HG03097 (cell line): ENCODE results near the gene KRT26.
"Not testable (repeated sequence)": the region's sequence is repeated elsewhere in the genome, so short reads cannot be mapped to it uniquely, and the experiment has no call there.

ENCODE experiments used
- ATAC-seq: cut with Tn5 transposase; IDR thresholded peaks from one replicate; pipeline ENCODE4 v1.9.1; 2021; ENCODE audit not compliant: unreplicated experiment, low FRiP score

Gene KRT26

GRCh38 chr17:40772101-40772500 lies at the start of gene KRT26:
Gene KRT26, minus strand, starts transcription at chr17:40772201. Its CDS starts 88 bp downstream, at chr17:40772113.
- no peak for ATAC-seq

- no peak for ATAC-seq
Observed at GRCh38 chr17:40821536-40821935, 49.5 kb upstream of the KRT26 start.

- ATAC-seq = no peak
Observed at GRCh38 chr17:40820228-40820838, 48.3 kb upstream of the KRT26 start.

GRCh38 chr17:40819528-40820125 lies 47.6 kb upstream of the KRT26 start:
- no peak for ATAC-seq

- peak; percentile 68 for ATAC-seq
Observed at GRCh38 chr17:40818733-40819527, 46.9 kb upstream of the KRT26 start.

GRCh38 chr17:40818343-40818732 lies 46.3 kb upstream of the KRT26 start:
- ATAC-seq = no peak

- no peak for ATAC-seq
Observed at GRCh38 chr17:40817103-40817682, 45.2 kb upstream of the KRT26 start.

GRCh38 chr17:40816569-40816968 lies 44.6 kb upstream of the KRT26 start:
- ATAC-seq = no peak

- no peak for ATAC-seq
Observed at GRCh38 chr17:40815381-40815780, 43.4 kb upstream of the KRT26 start.

GRCh38 chr17:40814657-40815056 lies 42.7 kb upstream of the KRT26 start:
- ATAC-seq = not testable (repeated sequence)

- ATAC-seq = no peak
Observed at GRCh38 chr17:40813804-40814203, 41.8 kb upstream of the KRT26 start.

GRCh38 chr17:40812639-40813038 lies 40.6 kb upstream of the KRT26 start:
- ATAC-seq = no peak

- no peak for ATAC-seq
Observed at GRCh38 chr17:40810494-40810893, 38.5 kb upstream of the KRT26 start.

GRCh38 chr17:40809721-40810421 lies 37.9 kb upstream of the KRT26 start:
- no peak for ATAC-seq

- no peak for ATAC-seq
Observed at GRCh38 chr17:40806131-40806530, 34.1 kb upstream of the KRT26 start.

GRCh38 chr17:40803617-40804082 lies 31.6 kb upstream of the KRT26 start:
- no peak for ATAC-seq

- no peak for ATAC-seq
Observed at GRCh38 chr17:40801157-40801556, 29.2 kb upstream of the KRT26 start.

GRCh38 chr17:40800381-40800780 lies 28.4 kb upstream of the KRT26 start:
- ATAC-seq = no peak

GRCh38 chr17:40799859-40800258 lies 27.9 kb upstream of the KRT26 start, which contains the start of gene KRT28:
Gene KRT28, minus strand, starts transcription at chr17:40799959. Its CDS starts 66 bp downstream, at chr17:40799893.
- ATAC-seq = no peak

- ATAC-seq = no peak
Observed at GRCh38 chr17:40796846-40797245, 24.8 kb upstream of the KRT26 start.
